OCI-LY7 (cell line): ENCODE measurements around the gene RHOB.

Experiments
- EZH2phosphoT487 ChIP-seq: fragments of 200-600 bp; sonication (generic); IDR thresholded peaks from 2 replicates; pipeline ENCODE4 v1.6.1; 2018; ENCODE audit warnings: low read depth, borderline replicate concordance, mild to moderate bottlenecking, mixed run types, antibody characterized with exemption, low read length, moderate library complexity, mixed read lengths
- TF ChIP-seq, protein P1 (sequence below): fragments of 200-600 bp; sonication (generic); conservative IDR thresholded peaks from 2 replicates; pipeline ENCODE4 v1.5.1; 2014; ENCODE audit warnings: mild to moderate bottlenecking, antibody characterized with exemption, low read length, moderate library complexity, mixed read lengths

DNA sequence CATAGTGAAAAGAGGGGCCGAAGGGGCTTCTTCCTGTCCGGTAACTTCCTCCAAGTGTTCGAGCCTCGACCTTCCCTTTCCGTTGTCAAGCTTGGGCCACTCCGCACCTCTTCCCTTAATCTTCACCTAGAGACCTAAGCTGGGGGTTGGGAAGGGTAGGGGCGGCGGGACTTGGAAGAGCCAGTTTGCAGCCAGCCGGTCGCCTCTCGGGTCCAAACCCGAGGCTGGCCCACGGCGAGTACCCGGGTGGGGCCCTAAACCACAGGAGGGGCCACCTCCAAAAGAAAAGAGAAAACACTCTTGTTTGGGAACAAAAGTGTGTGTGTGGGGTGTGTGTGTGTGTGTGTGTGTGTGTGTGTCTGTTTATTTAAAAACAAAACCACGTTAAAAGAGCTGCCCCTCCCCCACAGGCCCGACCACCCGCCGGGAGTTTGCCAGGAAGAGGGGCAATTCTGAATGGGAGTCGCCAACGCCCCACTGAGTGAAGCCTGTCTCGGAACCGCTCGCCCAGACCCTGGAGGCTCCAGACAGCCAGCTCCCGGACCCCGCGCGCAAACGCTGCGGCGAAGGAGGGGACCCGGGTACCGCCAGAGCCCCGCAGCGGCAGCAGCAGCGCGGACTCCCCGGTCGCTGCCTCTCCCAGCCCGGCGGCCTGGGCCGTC is 488 bp upstream of the RHOB start:
- TF ChIP-seq, protein P1, sequence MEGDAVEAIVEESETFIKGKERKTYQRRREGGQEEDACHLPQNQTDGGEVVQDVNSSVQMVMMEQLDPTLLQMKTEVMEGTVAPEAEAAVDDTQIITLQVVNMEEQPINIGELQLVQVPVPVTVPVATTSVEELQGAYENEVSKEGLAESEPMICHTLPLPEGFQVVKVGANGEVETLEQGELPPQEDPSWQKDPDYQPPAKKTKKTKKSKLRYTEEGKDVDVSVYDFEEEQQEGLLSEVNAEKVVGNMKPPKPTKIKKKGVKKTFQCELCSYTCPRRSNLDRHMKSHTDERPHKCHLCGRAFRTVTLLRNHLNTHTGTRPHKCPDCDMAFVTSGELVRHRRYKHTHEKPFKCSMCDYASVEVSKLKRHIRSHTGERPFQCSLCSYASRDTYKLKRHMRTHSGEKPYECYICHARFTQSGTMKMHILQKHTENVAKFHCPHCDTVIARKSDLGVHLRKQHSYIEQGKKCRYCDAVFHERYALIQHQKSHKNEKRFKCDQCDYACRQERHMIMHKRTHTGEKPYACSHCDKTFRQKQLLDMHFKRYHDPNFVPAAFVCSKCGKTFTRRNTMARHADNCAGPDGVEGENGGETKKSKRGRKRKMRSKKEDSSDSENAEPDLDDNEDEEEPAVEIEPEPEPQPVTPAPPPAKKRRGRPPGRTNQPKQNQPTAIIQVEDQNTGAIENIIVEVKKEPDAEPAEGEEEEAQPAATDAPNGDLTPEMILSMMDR = no peak
- no peak for TF ChIP-seq EZH2phosphoT487
